NCI-H345 (cell line): Measurements from ENCODE around the gene MPST.
A peak's percentile ranks its signal among the peaks of the same experiment; 100 is the strongest.

ENCODE experiments used
- DNase-seq: peaks from one replicate; lab custom pipeline; 2025; lab: John Stamatoyannopoulos, UW

The MPST gene

GRCh38 chr22:37044634-37045625, 25.4 kb downstream of the MPST start:
- no peak for DNase-seq

- no peak for DNase-seq
Observed at GRCh38 chr22:37045958-37046357, 26.4 kb downstream of the MPST start.

- DNase-seq: no peak
Observed at GRCh38 chr22:37046589-37046988, 27.0 kb downstream of the MPST start.

- DNase-seq: no peak
Observed at GRCh38 chr22:37047006-37047405, 27.5 kb downstream of the MPST start.

- no peak for DNase-seq
Observed at GRCh38 chr22:37048133-37048532, 28.6 kb downstream of the MPST start.

GRCh38 chr22:37049224-37049623, 29.7 kb downstream of the MPST start:
- DNase-seq: no peak

- no peak for DNase-seq
Observed at GRCh38 chr22:37050913-37051312, 31.4 kb downstream of the MPST start.

GRCh38 chr22:37051391-37052385, 32.1 kb downstream of the MPST start, which contains the start of gene KCTD17:
TSS of gene KCTD17 (plus strand) at chr22:37051742. CDS start at chr22:37051761, 19 bp downstream.
- DNase-seq: peak; percentile 62

GRCh38 chr22:37052386-37053309, 33.1 kb downstream of the MPST start:
- DNase-seq: no peak

- no peak for DNase-seq
Observed at GRCh38 chr22:37053310-37054055, 33.9 kb downstream of the MPST start.

- DNase-seq: peak; percentile 71
Observed at GRCh38 chr22:37054056-37054395, 34.5 kb downstream of the MPST start.

GRCh38 chr22:37054600-37055365, 35.2 kb downstream of the MPST start:
- DNase-seq: no peak

GRCh38 chr22:37056246-37056645, 36.7 kb downstream of the MPST start:
- DNase-seq: no peak

- DNase-seq: no peak
Observed at GRCh38 chr22:37057226-37057625, 37.7 kb downstream of the MPST start.

- no peak for DNase-seq
Observed at GRCh38 chr22:37057796-37058510, 38.4 kb downstream of the MPST start.

- no peak for DNase-seq
Observed at GRCh38 chr22:37058917-37059701, 39.6 kb downstream of the MPST start.

GRCh38 chr22:37059876-37060449, 40.4 kb downstream of the MPST start:
- DNase-seq: no peak
